Stimulated activated CD4-positive, alpha-beta T cell treated with anti-CD3 and anti-CD28 coated beads, Interleukin-4, amount 100 ng/mL, for 48 hours (primary cell): ENCODE results near the gene ZNF266.

Source experiments
- DNase-seq, 2 donors: peaks; one replicate each; pipeline ENCODE4 v3.0.0-alpha.2; 2020; ENCODE audit warnings: low read depth in 2 of 2

Gene ZNF266

GRCh38 chr19:9435279-9436268 lies at the start of gene ZNF266:
TSS of gene ZNF266 (minus strand) at chr19:9435573. CDS start at chr19:9420089, 15,484 bp downstream.
- DNase-seq: peak; percentile 87 to 90

GRCh38 chr19:9485140-9485539 lies 49.8 kb upstream of the ZNF266 start:
- no peak for DNase-seq

GRCh38 chr19:9474975-9475374 lies 39.6 kb upstream of the ZNF266 start:
- no peak for DNase-seq

GRCh38 chr19:9467161-9467560 lies 31.8 kb upstream of the ZNF266 start:
- DNase-seq: no peak

GRCh38 chr19:9461938-9462337 lies 26.6 kb upstream of the ZNF266 start:
- no peak for DNase-seq

- no peak for DNase-seq
Observed at GRCh38 chr19:9456018-9456689, 20.8 kb upstream of the ZNF266 start.

GRCh38 chr19:9453953-9454352 lies 18.6 kb upstream of the ZNF266 start:
- no peak for DNase-seq

GRCh38 chr19:9445037-9445436 lies 9.7 kb upstream of the ZNF266 start:
- DNase-seq: no peak

GRCh38 chr19:9436358-9436757 lies 985 bp upstream of the ZNF266 start:
- no peak for DNase-seq

- peak; percentile 19 to 50 for DNase-seq
Observed at GRCh38 chr19:9431475-9431874, 3.9 kb downstream of the ZNF266 start.

GRCh38 chr19:9430444-9430843 lies 4.9 kb downstream of the ZNF266 start:
- no peak for DNase-seq

GRCh38 chr19:9427941-9428340 lies 7.4 kb downstream of the ZNF266 start:
- DNase-seq: no peak

GRCh38 chr19:9413240-9413954 lies 22.0 kb downstream of the ZNF266 start:
- no peak for DNase-seq

GRCh38 chr19:9407827-9408226 lies 27.5 kb downstream of the ZNF266 start:
- no peak for DNase-seq

GRCh38 chr19:9406798-9407352 lies 28.5 kb downstream of the ZNF266 start:
- DNase-seq: peak; percentile 39 to 48

- no peak for DNase-seq
Observed at GRCh38 chr19:9381361-9381785, 54.0 kb downstream of the ZNF266 start.

GRCh38 chr19:9370738-9371619 lies 64.4 kb downstream of the ZNF266 start:
- DNase-seq: no peak

- no peak for DNase-seq
Observed at GRCh38 chr19:9362905-9363304, 72.5 kb downstream of the ZNF266 start, which contains the start of gene ZNF177. TSS of gene ZNF177 (plus strand) at chr19:9363013. CDS start at chr19:9378312, 15,299 bp downstream.
